HFF-Myc (cell line): Measurements from ENCODE around the gene PAX7.
"Not testable (repeated sequence)": the region's sequence is repeated elsewhere in the genome, so short reads cannot be mapped to it uniquely, and the experiment has no call there.

Experiments
- DNase-seq: peaks from one replicate; pipeline ENCODE4 v3.0.0-alpha.2; 2011; ENCODE audit warnings: low read depth; ENCODE audit errors: extremely low read depth
- H3K4me3 ChIP-seq: replicated peaks from 2 replicates; pipeline ENCODE4 v1.5.1; 2011; ENCODE audit warnings: low read depth, mild to moderate bottlenecking, control low read depth, low read length
- TF ChIP-seq, protein P1 (sequence below): IDR thresholded peaks from 2 replicates; pipeline ENCODE4 v1.5.1; 2012; ENCODE audit warnings: mild to moderate bottlenecking, low read depth, low read length, control low read depth; ENCODE audit errors: missing control alignments

The PAX7 gene

DNA sequence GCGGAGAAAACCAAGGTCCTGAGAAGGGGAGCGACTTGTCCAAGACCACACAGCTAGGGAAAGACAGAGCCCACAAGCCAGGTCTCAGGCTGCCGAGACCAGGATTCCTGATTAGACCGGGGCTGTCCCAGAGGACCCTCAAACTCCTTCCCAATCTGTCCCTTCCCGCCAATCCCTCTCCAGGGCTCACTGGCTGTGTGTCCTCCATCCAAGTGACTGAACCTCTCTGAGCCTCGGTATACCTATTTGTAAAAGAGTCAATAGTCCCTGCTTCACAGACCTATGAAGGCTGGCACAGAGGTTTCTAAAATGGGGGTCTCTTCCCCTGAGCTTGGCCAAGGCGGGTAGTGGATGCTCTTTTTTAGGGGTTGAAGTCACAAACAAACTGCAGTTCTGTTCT lies 56.6 kb downstream of the PAX7 start:
- TF ChIP-seq, protein P1, sequence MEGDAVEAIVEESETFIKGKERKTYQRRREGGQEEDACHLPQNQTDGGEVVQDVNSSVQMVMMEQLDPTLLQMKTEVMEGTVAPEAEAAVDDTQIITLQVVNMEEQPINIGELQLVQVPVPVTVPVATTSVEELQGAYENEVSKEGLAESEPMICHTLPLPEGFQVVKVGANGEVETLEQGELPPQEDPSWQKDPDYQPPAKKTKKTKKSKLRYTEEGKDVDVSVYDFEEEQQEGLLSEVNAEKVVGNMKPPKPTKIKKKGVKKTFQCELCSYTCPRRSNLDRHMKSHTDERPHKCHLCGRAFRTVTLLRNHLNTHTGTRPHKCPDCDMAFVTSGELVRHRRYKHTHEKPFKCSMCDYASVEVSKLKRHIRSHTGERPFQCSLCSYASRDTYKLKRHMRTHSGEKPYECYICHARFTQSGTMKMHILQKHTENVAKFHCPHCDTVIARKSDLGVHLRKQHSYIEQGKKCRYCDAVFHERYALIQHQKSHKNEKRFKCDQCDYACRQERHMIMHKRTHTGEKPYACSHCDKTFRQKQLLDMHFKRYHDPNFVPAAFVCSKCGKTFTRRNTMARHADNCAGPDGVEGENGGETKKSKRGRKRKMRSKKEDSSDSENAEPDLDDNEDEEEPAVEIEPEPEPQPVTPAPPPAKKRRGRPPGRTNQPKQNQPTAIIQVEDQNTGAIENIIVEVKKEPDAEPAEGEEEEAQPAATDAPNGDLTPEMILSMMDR, result no peak
- DNase-seq, result no peak
- no peak overlapping the region for H3K4me3 ChIP-seq

GRCh38 chr1:18691648-18692047 lies 61.0 kb downstream of the PAX7 start:
- TF ChIP-seq, protein P1, result no peak
- H3K4me3 ChIP-seq, result no peak overlapping the region
- DNase-seq, result no peak

DNA sequence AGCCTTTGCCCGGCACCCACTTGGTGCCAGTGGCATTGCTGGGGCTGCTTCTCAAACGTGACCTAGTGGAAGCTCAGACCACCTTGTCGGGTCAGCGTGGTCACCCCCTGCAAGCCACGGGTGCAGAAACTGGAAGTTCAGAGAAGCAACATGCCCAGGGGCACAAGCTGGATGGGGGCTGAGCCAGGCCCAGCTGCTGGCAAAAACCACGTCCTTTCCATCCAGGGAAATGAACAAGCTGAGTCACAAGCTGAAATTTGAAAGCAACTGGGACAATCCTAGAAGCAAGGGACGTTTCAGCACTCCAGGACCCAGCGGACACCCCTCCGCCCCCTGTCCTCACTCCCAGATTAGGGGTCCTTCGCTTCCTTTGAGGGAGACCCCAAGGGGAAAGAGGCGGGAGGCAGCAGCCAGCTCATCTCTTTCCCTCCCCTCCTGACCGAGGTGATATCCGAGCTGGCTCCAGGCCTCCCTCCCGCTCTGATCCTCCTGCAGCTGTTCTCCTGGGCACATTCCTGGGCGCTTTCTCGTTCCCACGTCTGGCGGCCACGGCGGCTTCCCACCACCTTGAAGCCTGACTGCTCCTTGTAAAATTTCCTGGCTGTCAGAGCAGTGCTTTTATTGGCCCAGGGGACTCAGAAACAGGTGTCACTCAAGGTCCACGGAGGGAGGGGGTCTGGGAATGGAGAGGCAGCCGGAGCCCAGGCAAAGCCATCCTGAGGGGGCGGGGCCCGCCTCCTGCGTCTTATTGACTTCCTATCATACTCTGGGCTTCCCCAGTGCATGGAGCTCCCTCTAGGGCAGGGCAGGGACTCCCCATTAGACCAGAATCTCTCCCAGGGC lies 62.8 kb downstream of the PAX7 start:
- no peak overlapping the region for H3K4me3 ChIP-seq
- TF ChIP-seq, protein P1, result no peak
- no peak for DNase-seq

DNA sequence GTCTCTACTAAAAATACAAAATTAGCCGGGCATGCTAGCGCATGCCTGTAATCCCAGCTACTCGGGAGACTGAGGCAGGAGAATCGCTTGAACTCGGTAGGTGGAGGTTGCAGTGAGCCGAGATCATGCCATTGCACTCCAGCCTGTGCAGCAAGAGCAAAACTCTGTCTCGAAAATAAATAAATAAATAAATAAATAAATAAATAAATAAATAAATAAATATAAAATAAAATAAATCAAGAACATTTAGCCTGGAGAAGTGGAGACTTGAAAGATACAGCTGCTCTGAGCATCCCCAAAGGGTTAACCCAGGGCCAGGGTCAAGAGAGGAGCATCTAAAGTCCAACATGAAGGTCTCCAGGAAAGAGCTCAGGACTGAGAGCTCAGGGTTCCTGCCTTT lies 63.6 kb downstream of the PAX7 start:
- not testable (repeated sequence) for H3K4me3 ChIP-seq, DNase-seq

DNA sequence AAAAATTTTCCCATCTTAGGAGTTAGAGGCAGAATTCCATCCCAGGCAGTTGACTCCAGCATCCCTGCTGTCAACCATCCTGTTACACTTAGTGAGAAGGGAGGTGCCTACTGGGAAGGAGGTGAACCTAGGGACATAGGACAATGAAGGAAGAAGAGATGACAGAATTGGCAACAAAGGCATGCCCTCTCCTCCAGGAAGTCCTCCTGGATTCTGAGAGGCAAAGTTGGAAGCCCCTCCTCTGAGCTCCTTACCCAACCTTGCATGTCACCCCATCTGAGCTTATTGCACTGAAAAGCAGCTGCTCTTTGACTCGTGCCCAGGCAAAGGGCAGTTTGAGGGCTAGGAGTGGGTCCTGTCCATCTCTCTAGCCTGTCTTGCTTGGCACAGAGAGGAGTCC lies 66.9 kb downstream of the PAX7 start:
- H3K4me3 ChIP-seq, result no peak overlapping the region
- no peak for DNase-seq
- TF ChIP-seq, protein P1, result no peak

- DNase-seq, result no peak
- TF ChIP-seq, protein P1, result no peak
These were observed 69.9 kb downstream of the PAX7 start for GRCh38 chr1:18700530-18700929.

DNA sequence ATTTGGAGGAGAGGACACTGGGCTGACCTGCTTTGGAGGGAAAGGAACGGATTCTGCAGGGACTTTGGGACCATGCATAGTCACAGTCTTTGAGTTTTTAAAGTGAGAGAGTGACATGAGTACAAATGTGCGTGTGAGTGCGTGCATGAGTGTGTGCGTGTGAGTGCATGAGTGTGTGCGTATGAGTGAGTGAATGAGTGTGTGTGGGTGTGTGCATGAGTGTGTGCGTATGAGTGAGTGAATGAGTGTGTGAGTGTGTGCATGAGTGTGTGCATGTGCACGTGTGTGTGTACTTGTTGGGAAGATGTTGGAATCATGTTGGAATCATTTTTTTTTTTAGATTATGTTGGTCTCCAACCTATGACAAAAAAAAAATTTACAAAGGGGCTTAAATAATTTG lies 70.5 kb downstream of the PAX7 start:
- no peak for DNase-seq
- TF ChIP-seq, protein P1, result no peak
- H3K4me3 ChIP-seq, result no peak overlapping the region

More at GRCh38 chr1:18700530-18700929, 69.9 kb downstream of the PAX7 start:
- H3K4me3 ChIP-seq, result no peak overlapping the region
